Stimulated activated CD8-positive, alpha-beta memory T cell treated with anti-CD3 and anti-CD28 coated beads, Interleukin-15, amount 100 ng/mL, for 4 hours (primary cell): ENCODE measurements around the gene CES1.
"Not testable (repeated sequence)": the region's sequence is repeated elsewhere in the genome, so short reads cannot be mapped to it uniquely, and the experiment has no call there.

Experiments
- DNase-seq, 2 donors: peaks; one replicate each; pipeline ENCODE4 v3.0.0-alpha.2; 2020; ENCODE audit warnings: low read depth in 2 of 2

The CES1 gene

GRCh38 chr16:55830658-55831294 is 2.1 kb downstream of the CES1 start:
- no peak for DNase-seq

GRCh38 chr16:55829232-55829631 is 3.7 kb downstream of the CES1 start:
- DNase-seq: not testable (repeated sequence)

- no peak for DNase-seq
Observed at GRCh38 chr16:55828680-55829079, 4.2 kb downstream of the CES1 start.

GRCh38 chr16:55825115-55825728 is 7.7 kb downstream of the CES1 start:
- no peak for DNase-seq

GRCh38 chr16:55824473-55825000 is 8.4 kb downstream of the CES1 start:
- no peak for DNase-seq

GRCh38 chr16:55822280-55822810 is 10.6 kb downstream of the CES1 start:
- DNase-seq: no peak

DNA sequence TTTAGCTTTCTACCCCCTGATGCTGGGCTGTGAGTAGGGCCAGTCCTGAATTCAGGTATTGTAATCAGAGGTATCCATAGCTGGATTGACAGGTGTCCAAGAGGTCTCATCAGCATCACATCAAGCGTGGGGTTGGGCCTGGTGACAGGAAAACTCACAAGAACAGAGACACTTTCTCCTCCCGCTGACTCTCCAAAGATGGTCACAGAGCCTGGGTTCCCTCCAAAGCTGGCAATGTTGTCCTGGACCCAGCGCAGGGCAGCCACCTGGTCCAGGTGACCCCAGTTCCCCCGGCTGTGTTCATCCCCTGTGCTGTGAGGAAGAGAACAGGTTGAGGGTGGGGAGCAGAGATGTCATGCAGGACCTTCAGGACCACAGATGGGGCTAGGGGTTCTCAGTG is 11.7 kb downstream of the CES1 start:
- DNase-seq: no peak

- no peak for DNase-seq
Observed at GRCh38 chr16:55820615-55821014, 12.3 kb downstream of the CES1 start.

DNA sequence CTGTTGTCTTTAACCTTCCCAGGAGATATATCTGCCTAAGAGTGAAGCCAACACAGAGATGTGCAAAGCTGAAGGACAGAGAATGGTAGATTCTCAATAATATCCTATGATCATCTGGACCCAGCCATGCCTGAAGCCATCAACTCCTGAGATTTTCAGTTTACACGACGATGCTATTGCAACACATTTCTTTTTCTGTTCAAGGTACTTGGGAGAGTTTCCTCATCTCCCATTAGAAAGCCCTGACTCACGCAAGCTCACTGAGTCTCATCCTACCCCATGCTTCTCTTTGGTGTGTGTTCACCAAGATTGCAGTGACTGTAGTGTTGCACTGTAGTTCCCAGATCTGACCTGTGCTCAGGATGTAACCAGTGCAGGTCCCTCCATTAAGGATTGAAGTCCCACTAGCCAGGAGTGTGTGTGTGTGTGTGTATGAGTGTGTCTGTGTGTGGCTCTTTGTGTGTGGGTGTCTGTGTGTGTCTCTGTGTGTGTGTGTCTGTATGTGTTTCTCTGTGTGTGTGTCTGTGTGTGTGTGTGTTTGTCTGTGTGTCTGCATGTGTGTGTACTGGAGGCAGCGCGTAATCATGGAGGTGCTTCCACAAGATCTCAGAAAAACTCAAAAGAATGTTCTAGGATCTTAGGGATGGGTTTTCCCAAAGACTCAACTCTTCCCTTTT is 15.5 kb downstream of the CES1 start:
- DNase-seq: no peak

- not testable (repeated sequence) for DNase-seq
Observed at GRCh38 chr16:55816222-55816621, 16.7 kb downstream of the CES1 start.

DNA sequence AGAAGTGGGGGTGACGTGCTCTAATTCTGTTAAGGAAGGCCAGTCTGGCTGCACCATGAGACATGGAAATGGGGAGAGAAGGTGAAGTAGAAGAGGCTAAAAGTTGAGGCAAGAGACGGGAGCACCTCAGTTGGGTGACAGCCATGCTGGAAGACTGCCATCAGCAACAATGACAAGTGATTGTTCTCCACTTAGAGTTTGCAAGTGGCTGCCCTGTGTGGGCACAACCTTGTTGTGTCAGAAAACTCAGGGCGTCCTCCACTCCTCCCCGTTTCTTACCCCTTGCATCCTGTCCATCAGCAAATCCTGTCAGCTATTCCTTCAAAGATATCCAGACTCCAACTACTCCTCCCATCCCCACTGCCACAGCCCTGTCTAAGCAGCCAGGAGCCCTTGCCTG is 17.6 kb downstream of the CES1 start:
- no peak for DNase-seq

GRCh38 chr16:55814174-55814573 is 18.7 kb downstream of the CES1 start:
- DNase-seq: not testable (repeated sequence)

GRCh38 chr16:55813730-55814129 is 19.2 kb downstream of the CES1 start:
- not testable (repeated sequence) for DNase-seq

GRCh38 chr16:55812951-55813350 is 19.9 kb downstream of the CES1 start:
- no peak for DNase-seq

- no peak for DNase-seq
Observed at GRCh38 chr16:55811811-55812210, 21.1 kb downstream of the CES1 start.

DNA sequence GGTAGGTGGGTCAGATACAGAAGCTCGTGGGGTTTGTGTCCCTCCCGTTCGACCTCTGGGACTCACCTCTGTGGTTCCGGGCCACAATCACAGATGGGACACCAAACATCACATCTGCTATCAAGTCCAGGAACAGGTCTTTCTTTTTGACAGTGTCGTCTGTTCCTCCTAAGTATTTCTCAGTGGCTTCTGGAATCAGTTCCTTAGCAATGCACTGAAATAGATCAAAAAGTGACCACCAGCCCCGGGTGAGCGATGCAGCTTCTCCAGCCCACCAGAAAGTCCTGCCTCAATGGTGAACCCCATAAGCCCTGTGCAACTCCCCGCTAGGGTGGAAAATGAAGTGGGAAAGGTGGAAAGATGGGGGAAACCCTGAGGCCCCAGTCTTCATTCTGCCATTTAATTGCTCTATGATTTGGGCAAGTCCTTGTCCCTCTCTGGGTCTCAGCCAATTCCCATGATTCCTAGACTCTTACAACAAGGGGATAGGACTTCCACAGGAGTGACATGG is 22.4 kb downstream of the CES1 start:
- no peak for DNase-seq

DNA sequence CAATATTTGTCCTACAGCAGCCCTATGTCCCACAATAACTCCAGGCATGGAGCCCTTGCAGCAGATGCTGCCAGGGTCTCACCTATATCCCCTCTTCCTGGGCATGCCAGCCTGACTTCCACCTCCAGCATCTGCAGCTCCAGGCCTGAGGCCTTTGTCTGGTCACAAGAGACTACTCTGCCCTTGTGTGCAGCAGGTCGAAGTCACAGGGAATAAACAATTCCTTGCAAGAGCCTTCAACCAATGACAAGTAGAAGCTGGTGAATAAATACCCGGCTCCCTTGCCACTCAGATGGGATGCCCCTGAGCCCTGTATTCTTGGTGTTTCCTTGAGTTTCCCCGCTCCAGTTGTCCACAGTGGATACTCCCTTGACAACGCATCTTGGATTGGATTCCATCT is 23.0 kb downstream of the CES1 start:
- DNase-seq: no peak

DNA sequence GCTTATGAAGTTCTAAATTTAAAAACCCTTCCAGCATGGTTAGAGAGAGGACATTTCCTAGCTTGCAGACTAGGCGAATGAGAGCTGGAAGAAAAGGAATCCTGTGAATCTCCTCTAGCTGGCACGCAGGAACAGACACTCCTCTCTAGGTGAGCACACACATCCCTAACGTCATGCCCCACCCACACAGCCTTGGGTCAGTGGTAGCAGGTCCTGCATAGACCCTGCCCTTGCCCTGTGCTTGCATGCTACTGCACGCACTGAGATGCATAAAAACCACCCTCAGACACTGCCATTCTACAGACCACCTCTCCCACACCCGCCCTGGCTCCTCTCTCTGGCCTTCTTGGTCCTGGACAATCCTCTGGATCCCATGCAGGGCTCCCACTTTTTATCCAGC is 23.5 kb downstream of the CES1 start:
- no peak for DNase-seq

GRCh38 chr16:55808286-55808685 is 24.6 kb downstream of the CES1 start:
- not testable (repeated sequence) for DNase-seq

DNA sequence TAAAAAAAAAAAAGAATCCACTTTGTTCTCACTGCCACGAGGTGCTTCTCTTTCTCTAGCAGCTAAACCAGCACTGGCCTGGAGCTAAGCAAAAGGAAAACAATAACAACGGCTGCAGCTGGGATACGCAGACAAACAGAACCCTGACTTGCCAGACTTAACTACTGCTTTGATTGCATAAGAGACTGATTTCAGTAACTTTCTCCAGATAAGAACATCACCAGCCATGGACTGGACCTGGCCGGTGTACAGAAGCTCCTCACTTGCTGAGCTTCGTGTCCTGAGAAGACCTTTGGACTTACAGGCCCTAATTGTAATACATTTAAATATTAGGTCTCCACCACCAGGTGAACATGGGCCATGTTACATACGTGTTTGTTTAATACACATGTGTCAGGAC is 27.8 kb downstream of the CES1 start:
- DNase-seq: not testable (repeated sequence)

GRCh38 chr16:55803681-55804080 is 29.2 kb downstream of the CES1 start:
- not testable (repeated sequence) for DNase-seq

GRCh38 chr16:55792934-55793374 is 39.9 kb downstream of the CES1 start:
- not testable (repeated sequence) for DNase-seq
